ENCODE results near the gene GAS2L3. TPM values are rescaled to one million over a fixed set of nuclear protein-coding genes. Genes with fewer than 3 reads are reported as not detected.

GAS2L3 gene
- total RNA-seq, 1 experiment from 2014 or later: 31.9 TPM

GRCh38 chr12:100578923-100579322, 5.4 kb downstream of the GAS2L3 start:
- intact Hi-C loops (cut with micrococcal nuclease; ENCODE audit: unreplicated experiment): no loop called here
- BruUV-seq (replicated peaks): no TSS peak
- H3K4me3 ChIP-seq: no peak overlapping the region
- peaks cover 8% of the 10 kb centered on the region for H3K4me1 ChIP-seq (replicated peaks; ENCODE audit: insufficient read depth)
- no peaks in the 10 kb centered on the region for H3K9me2 ChIP-seq (ENCODE audit: insufficient read depth)
- H3K36me3 ChIP-seq (ENCODE audit: low read depth): no peaks in the 10 kb centered on the region
- no peak overlapping the region for H2AFZ ChIP-seq
- no peaks in the 10 kb centered on the region for H3K27me3 ChIP-seq (ENCODE audit: insufficient read depth, low read depth)
- no peaks in the 10 kb centered on the region for H3F3A ChIP-seq (ENCODE audit: insufficient read depth, low read depth)
- peaks cover 58% of the 10 kb centered on the region for H3K79me2 ChIP-seq (ENCODE audit: low read depth)
- ChIA-PET POLR2A (ENCODE audit: unreplicated experiment) (no interaction called here), CTCF (no interaction called here)
- TF ChIP-seq EZH2 (IDR thresholded peaks at IDR 0.05; ENCODE audit: low read depth) (no peak), CTCF (conservative IDR thresholded peaks at IDR 0.05) (no peak)
- no peaks in the 10 kb centered on the region for H4K20me1 ChIP-seq (ENCODE audit: insufficient read depth)
- no peak overlapping the region for H3K4me2 ChIP-seq
- no peaks in the 10 kb centered on the region for H3K9me3 ChIP-seq (ENCODE audit: insufficient read depth, low read depth)
- no peak overlapping the region for H3K27ac ChIP-seq
- DNase-seq: no peak

- no peak overlapping the region for H3K4me2 ChIP-seq
- no peaks in the 10 kb centered on the region for H3K27me3 ChIP-seq (ENCODE audit: insufficient read depth, low read depth)
- BruUV-seq (replicated peaks): no TSS peak
- DNase-seq: no peak
- POLR2A ChIA-PET (ENCODE audit: unreplicated experiment): no interaction called here
- H3K9me2 ChIP-seq (ENCODE audit: insufficient read depth): no peaks in the 10 kb centered on the region
- no peaks in the 10 kb centered on the region for H3K9me3 ChIP-seq (ENCODE audit: insufficient read depth, low read depth)
- H3K27ac ChIP-seq: no peak overlapping the region
- CTCF ChIA-PET: no interaction called here
- H2AFZ ChIP-seq: no peak overlapping the region
- no peak for TF ChIP-seq EZH2 (IDR thresholded peaks at IDR 0.05; ENCODE audit: low read depth)
- TF ChIP-seq CTCF (conservative IDR thresholded peaks at IDR 0.05): no peak
- intact Hi-C loops (cut with micrococcal nuclease; ENCODE audit: unreplicated experiment): no loop called here
- no peaks in the 10 kb centered on the region for H3F3A ChIP-seq (ENCODE audit: insufficient read depth, low read depth)
- peaks cover 52% of the 10 kb centered on the region for H3K79me2 ChIP-seq (ENCODE audit: low read depth)
- no peak overlapping the region for H3K4me3 ChIP-seq
- H4K20me1 ChIP-seq (ENCODE audit: insufficient read depth): no peaks in the 10 kb centered on the region
- H3K36me3 ChIP-seq (ENCODE audit: low read depth): no peaks in the 10 kb centered on the region
- H3K4me1 ChIP-seq (replicated peaks; ENCODE audit: insufficient read depth): peaks cover 5% of the 10 kb centered on the region
Observed at GRCh38 chr12:100579844-100580243, 6.4 kb downstream of the GAS2L3 start.

DNA sequence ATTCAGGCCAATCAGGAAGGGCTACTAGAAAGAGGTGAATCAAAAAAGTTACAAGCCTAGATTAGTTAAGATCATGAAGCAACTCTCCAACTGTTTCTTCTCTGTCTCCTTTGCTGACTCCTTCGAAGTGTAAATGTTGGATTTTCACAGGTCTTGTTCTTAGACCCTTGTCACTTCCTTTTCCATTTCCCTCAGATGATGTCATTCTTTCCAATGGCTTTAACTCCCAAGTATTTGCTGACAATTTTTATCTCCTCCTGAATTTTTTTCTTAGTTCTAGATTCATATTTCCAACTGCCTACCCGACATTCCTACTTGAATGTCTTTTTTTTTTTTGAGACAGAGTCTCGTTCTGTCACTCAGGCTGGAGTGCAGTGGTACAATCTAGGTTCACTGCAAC, 10.8 kb downstream of the GAS2L3 start:
- POLR2A ChIA-PET (ENCODE audit: unreplicated experiment): no interaction called here

More for the DNA sequence above, 10.8 kb downstream of the GAS2L3 start:
- no peak overlapping the region for H3K4me2 ChIP-seq
- H4K20me1 ChIP-seq (ENCODE audit: insufficient read depth): no peaks in the 10 kb centered on the region
- no TSS peak for BruUV-seq (replicated peaks)
- no peaks in the 10 kb centered on the region for H3K9me3 ChIP-seq (ENCODE audit: insufficient read depth, low read depth)
- TF ChIP-seq CTCF (conservative IDR thresholded peaks at IDR 0.05) (no peak), EZH2 (IDR thresholded peaks at IDR 0.05; ENCODE audit: low read depth) (no peak)
- no peaks in the 10 kb centered on the region for H3F3A ChIP-seq (ENCODE audit: insufficient read depth, low read depth)
- no peak for DNase-seq
- no peak overlapping the region for H3K4me3 ChIP-seq
- no peaks in the 10 kb centered on the region for H3K27me3 ChIP-seq (ENCODE audit: insufficient read depth, low read depth)
- H3K27ac ChIP-seq: no peak overlapping the region
- H3K4me1 ChIP-seq (replicated peaks; ENCODE audit: insufficient read depth): no peaks in the 10 kb centered on the region
- H2AFZ ChIP-seq: no peak overlapping the region
- no peaks in the 10 kb centered on the region for H3K36me3 ChIP-seq (ENCODE audit: low read depth)
- CTCF ChIA-PET: no interaction called here
- H3K9me2 ChIP-seq (ENCODE audit: insufficient read depth): no peaks in the 10 kb centered on the region
- intact Hi-C loops (cut with micrococcal nuclease; ENCODE audit: unreplicated experiment): no loop called here
- H3K79me2 ChIP-seq (ENCODE audit: low read depth): peaks cover 19% of the 10 kb centered on the region
